C4-2B (cell line): ENCODE results near the gene OR51B4.

ENCODE experiments used
- H3K27ac ChIP-seq: fragments of 450-650 bp; 2 replicates; pipeline ENCODE4 v1.5.1; 2017
- CTCF ChIP-seq: fragments of 450-650 bp; conservative IDR thresholded peaks from 2 replicates; pipeline ENCODE4 v1.5.1; 2017; ENCODE audit warnings: mild to moderate bottlenecking
- ZFX ChIP-seq: fragments of 450-650 bp; IDR thresholded peaks from 2 replicates; pipeline ENCODE4 v1.6.1; 2017

Gene OR51B4

GRCh38 chr11:5279471-5280090 lies 22.2 kb downstream of the OR51B4 start:
- TF ChIP-seq ZFX: no peak
- no peak for TF ChIP-seq CTCF
- no peak overlapping the region for H3K27ac ChIP-seq

GRCh38 chr11:5277807-5278382 lies 23.9 kb downstream of the OR51B4 start:
- no peak overlapping the region for H3K27ac ChIP-seq

GRCh38 chr11:5276697-5277096 lies 25.0 kb downstream of the OR51B4 start:
- no peak overlapping the region for H3K27ac ChIP-seq
- TF ChIP-seq CTCF (no peak), ZFX (no peak)

More at GRCh38 chr11:5277807-5278382, 23.9 kb downstream of the OR51B4 start:
- TF ChIP-seq ZFX (no peak), CTCF (no peak)

- H3K27ac ChIP-seq: no peak overlapping the region
- TF ChIP-seq ZFX (no peak), CTCF (no peak)
Measured at GRCh38 chr11:5275369-5276110, 26.2 kb downstream of the OR51B4 start.

GRCh38 chr11:5274395-5274794 lies 27.4 kb downstream of the OR51B4 start:
- H3K27ac ChIP-seq: no peak overlapping the region
- TF ChIP-seq CTCF (no peak), ZFX (no peak)

- H3K27ac ChIP-seq: no peak overlapping the region
Measured at GRCh38 chr11:5272395-5273017, 29.2 kb downstream of the OR51B4 start.

More at GRCh38 chr11:5272395-5273017, 29.2 kb downstream of the OR51B4 start:
- TF ChIP-seq CTCF (no peak), ZFX (no peak)
